HG03442 (cell line): Measurements from ENCODE around the gene DES.
A peak's percentile ranks its signal among the peaks of the same experiment; 100 is the strongest.
"Not testable (repeated sequence)": the region's sequence is repeated elsewhere in the genome, so short reads cannot be mapped to it uniquely, and the experiment has no call there.

ENCODE experiments used
- ATAC-seq: cut with Tn5 transposase; IDR thresholded peaks from one replicate; pipeline ENCODE4 v1.9.1; 2021; ENCODE audit warnings: mild to moderate bottlenecking, moderate library complexity; ENCODE audit not compliant: unreplicated experiment

The DES gene

GRCh38 chr2:219418155-219419011 lies at the start of gene DES:
Gene DES, plus strand, starts transcription at chr2:219418377. Its CDS starts 86 bp downstream, at chr2:219418463.
- ATAC-seq = no peak

GRCh38 chr2:219368690-219369191 lies 49.4 kb upstream of the DES start:
- ATAC-seq = no peak

GRCh38 chr2:219369447-219369861 lies 48.7 kb upstream of the DES start:
- no peak for ATAC-seq

- no peak for ATAC-seq
Measured at GRCh38 chr2:219378163-219378851, 39.9 kb upstream of the DES start.

GRCh38 chr2:219380926-219381325 lies 37.3 kb upstream of the DES start:
- ATAC-seq = no peak

GRCh38 chr2:219381448-219381847 lies 36.7 kb upstream of the DES start:
- no peak for ATAC-seq

GRCh38 chr2:219384083-219384713 lies 34.0 kb upstream of the DES start:
- no peak for ATAC-seq

- ATAC-seq = no peak
Measured at GRCh38 chr2:219384859-219385258, 33.3 kb upstream of the DES start.

GRCh38 chr2:219385958-219386520 lies 32.1 kb upstream of the DES start:
- ATAC-seq = no peak

GRCh38 chr2:219386532-219387280 lies 31.5 kb upstream of the DES start:
- no peak for ATAC-seq

- peak; percentile 63 for ATAC-seq
Measured at GRCh38 chr2:219387306-219388120, 30.7 kb upstream of the DES start, which contains the start of gene DNPEP. Gene DNPEP, minus strand, starts transcription at chr2:219387912. Its CDS starts 118 bp downstream, at chr2:219387794.

GRCh38 chr2:219388121-219388906 lies 29.9 kb upstream of the DES start:
- ATAC-seq = peak; percentile 79

GRCh38 chr2:219388907-219389156 lies 29.3 kb upstream of the DES start:
- no peak for ATAC-seq

- ATAC-seq = no peak
Measured at GRCh38 chr2:219392754-219393153, 25.4 kb upstream of the DES start.

- ATAC-seq = not testable (repeated sequence)
Measured at GRCh38 chr2:219395056-219395455, 23.1 kb upstream of the DES start.

- no peak for ATAC-seq
Measured at GRCh38 chr2:219395609-219396008, 22.6 kb upstream of the DES start.

GRCh38 chr2:219396863-219397457 lies 21.2 kb upstream of the DES start:
- no peak for ATAC-seq

- ATAC-seq = no peak
Measured at GRCh38 chr2:219398721-219399363, 19.3 kb upstream of the DES start.
